ENCODE results near the gene NR3C2.

- TF ChIP-seq CTCF (IDR thresholded peaks at IDR 0.05) (no peak), MAX (IDR thresholded peaks at IDR 0.05; ENCODE audit: low read depth) (no peak), RFX5 (IDR thresholded peaks at IDR 0.05; ENCODE audit: low read length) (no peak), JUND (IDR thresholded peaks at IDR 0.05) (no peak)
Measured at GRCh38 chr4:148333265-148333664, 108.9 kb downstream of the NR3C2 start.

Measured in SK-N-SH (cell line).